HG03097 (cell line): Measurements from ENCODE around the gene TSFM.

Experiments
- ATAC-seq: cut with Tn5 transposase; IDR thresholded peaks from one replicate; pipeline ENCODE4 v1.9.1; 2021; ENCODE audit not compliant: unreplicated experiment, low FRiP score

Gene TSFM

GRCh38 chr12:57829025-57829777, 46.6 kb downstream of the TSFM start:
- ATAC-seq, result no peak

DNA sequence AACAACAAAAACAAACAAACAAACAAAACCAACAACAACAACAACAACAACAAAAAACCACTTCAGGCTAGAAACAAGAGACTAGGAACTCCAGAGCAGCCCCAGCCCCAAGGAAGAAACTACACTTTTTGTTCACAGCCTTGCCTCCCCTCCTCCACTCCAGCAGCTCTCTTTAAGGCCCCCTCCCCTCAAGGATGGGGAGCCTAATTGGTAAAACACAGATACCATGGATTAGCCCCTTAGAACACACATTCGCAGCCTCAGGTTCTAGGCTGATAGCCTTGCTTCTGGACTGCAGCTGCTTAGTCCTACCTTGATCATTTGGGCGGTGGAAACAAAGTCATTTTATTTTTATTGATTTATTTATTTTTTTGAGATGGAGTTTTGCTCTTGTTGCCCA, 47.8 kb downstream of the TSFM start:
- no peak for ATAC-seq

DNA sequence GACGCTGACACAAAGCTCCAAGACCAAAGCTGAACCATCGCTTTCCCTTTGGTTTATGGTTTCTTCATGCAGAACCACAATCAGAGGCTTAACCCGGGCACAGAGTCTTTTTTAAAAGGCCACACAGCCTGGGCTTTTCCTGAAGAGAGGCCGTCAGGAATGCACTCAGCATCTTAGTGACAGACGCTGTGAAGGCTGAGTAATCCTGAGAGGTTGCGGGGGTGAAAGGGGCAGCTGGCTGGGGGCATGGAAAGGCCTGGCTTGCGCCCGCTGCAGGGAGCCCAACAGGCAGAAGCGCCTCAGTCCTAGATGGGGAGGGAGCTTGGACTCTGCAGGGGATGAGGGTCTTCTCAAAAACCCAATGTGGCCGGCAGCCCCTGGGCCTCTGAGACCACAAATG, 50.4 kb downstream of the TSFM start:
- ATAC-seq, result no peak

GRCh38 chr12:57833672-57834071, 51.1 kb downstream of the TSFM start:
- ATAC-seq, result no peak

GRCh38 chr12:57834086-57834876, 51.7 kb downstream of the TSFM start:
- no peak for ATAC-seq

GRCh38 chr12:57835366-57836288, 53.0 kb downstream of the TSFM start:
- no peak for ATAC-seq

DNA sequence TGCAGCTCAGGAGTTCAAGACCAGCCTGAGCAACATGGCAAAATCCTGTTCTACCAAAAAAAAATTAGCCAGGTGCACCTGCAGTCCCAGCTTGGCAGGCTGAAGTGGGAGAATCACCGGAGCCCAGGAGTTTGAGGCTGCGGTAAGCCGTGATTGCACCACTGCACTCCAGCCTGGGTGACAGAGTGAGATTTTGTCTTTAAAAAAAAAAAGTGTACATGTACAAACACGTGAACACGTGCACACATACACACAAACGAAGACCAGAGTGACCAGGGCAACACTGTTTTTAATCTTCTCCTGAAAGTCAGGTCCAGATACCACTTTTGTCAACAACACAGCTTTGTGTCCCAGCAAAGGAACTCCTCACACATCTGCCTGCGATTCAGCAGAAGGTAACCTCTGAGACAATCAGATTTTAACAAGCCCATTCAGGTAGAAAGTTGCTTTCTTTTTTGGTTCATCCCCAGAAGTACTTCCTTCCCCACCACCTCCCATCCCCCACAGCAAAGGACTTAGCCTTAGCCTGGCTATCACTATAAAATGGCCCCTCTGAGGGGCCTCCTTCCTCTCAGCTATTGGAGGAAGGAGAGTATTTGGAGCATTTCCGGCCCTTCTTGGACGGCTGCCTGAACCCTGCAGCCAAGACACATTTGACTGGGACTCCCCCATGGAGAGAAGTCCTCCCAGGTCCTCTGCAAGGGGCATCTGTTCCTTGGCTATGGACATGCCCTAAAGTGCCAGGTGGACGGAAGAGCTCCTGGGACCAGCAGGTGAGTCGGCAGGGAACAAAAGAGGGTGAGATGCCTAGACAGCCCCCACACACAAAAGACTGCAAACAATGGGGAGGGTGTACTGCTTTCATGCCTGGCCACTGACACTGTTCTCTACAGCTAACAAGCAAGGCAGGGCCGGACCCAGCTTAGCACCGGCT, 54.1 kb downstream of the TSFM start:
- peak; percentile 43 for ATAC-seq

DNA sequence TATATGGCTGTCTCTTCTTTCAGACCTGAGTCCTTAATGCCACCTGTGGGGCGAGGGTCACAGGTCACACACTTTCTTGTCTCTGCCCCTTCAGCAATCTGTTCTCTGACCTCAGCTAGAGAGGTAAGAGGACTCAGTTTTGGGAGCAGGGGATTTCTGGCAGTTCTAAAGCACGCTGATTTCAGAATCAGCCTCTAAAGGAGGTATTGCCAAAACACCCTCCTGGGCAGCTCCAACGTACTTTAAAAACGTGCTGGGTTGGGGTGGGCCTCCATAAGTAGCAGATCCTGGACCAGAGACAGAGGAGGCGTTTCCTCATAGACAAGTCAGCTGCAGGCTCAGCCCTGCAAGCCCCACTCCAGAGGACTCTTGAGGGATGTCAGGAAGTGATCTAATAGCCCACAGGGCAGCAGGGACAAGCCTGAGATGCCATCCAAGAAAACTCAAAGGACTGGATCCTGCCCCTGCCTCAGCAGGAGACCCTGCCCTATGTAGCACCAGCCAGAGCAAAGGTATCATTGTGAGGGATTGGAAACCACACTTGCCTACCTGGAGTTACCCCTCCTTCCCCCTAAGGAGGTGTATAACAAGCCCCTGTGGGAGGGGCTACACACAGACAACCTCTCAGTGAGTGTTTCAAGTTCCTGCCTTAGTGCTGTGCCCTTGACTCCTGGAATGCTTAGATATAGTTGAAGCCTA, 55.4 kb downstream of the TSFM start:
- ATAC-seq, result no peak

GRCh38 chr12:57838594-57839302, 56.2 kb downstream of the TSFM start:
- ATAC-seq, result no peak

DNA sequence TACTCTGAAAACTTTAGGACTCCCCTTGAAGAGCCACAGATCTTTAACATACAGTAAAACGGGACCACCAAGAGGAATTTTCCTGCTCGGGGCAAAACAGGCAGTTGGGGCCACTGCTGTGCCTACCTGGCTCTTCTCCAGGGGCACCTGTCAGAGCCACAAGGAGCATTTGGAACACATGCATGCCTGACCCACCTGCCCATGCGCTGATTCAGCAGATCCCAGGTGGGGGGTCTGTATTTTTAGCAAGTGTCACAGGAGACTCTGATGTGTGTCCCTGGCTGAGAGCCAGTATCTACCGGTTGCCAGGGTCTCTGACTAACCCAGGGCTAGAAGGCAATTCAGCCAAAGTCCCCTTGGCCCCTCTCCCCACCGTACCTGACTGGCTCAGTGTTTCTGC, 57.4 kb downstream of the TSFM start:
- no peak for ATAC-seq

- no peak for ATAC-seq
Measured at GRCh38 chr12:57840726-57841125, 58.1 kb downstream of the TSFM start.

DNA sequence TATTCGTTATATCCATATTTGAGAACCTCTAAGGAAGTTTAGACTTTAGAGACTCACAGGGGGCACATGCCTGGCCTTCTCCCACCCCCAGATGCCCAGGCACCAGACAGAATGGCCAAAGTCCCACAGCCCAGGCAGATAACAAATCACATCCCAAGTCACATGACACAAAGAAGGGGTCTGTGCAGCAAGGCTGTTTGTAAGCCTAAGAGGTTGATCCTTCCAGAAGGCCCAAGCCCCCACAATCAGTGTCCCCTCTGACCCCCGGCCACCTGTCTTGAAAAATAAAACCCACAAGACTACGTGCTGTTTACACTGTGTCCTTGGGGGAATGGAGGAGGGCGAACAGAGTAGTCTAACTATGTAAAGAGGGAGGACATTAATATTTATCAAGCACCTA, 58.9 kb downstream of the TSFM start:
- no peak for ATAC-seq

DNA sequence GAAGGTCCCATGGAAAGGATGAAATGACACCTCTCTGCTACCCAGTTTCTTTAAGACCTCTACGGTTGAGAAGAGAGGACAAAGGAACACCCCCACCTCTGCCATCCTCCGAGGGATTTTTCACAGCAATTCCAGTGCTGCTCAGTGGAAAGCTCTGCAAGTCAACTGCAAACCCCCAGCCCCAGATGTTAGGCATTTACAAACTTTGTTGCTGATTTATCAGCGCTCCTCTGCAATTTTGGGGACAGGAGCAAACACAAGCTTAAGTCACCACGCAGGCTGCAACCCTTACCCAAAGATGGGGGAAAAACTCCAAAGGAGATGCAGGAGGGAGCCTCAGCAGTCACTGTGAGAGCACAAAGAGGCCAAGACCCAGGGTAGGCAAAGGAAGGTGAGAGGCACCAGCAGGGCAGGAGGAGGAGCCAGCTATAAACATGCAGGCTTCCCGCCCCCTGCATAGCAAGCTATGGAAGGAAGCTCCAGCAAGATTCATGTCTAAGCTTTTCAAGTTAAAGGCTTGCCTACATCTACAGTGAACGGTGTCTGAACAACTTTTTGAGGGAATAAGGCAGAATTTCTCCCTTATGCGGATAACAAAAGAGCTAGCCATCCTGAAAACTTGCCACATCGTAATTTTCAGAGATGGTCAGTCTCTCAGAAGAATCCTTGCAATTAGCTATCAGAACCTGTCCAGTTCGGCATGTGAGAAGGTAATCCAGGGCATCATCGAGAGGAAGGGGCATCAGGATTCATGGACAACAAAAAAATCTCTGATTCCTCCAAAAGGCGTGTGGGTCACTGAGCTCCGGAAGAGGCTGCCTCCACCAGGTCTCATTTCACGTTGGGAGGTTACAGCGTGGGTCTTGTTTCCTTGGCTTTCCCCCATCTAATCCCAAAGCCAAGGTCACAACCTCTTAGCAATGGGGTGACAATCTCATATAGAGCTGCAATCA, 60.0 kb downstream of the TSFM start:
- no peak for ATAC-seq

GRCh38 chr12:57844709-57845477, 62.3 kb downstream of the TSFM start:
- peak; percentile 10 for ATAC-seq

DNA sequence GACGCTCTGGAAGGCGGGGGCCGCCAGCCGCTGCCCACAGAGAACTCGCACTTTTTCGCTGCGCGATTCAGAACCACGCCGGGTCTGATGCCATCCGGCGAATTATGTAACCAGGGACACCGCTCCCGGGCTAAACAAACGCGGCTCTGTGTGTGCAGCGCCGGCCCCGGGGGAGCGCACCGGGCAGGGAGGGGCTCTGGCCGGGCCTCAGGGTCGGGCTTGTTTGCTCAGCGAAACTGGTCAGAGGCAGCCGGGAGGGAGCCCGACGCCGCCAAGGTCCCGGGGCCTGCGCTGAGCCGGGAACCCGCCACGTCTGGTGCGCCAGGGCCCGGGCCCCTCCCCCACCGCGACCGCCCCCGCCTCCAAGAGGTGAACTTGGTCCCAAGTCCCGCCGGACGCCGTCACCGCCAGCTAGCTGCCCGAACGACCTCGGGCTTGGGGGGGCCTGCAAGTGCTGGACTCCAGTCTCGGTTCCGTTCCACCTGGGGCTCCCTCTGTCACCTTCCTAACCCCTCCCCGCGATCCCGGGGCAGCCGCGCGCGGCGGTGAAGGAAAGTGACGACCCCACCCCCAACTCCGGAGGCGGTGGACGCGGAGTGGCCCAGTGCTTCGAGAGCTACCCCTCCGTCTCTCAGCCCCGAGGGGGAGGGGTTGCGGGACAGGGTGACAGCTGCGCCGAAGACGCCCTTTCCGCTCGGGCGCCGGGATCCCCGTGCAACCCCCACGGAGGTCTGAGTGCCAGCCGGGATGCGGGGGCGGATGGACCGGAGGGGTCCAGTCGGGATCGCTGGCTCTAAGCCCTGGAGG, 63.1 kb downstream of the TSFM start:
- ATAC-seq, result peak; percentile 19

DNA sequence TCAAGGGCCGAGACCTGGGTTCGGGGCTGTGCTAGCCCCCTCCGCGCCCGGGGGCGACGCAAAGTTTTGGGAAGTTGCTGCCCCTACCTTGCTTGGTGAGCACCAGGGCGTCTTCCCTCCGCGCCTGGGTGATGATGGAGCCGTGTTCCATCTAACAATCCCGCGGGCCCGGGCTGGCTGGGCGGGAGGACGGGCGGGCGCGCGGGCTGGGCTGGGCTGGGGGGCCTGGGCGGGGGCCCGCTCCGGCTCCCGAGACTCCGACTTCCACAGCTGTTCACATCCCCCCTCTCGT, 63.6 kb downstream of the TSFM start:
- no peak for ATAC-seq
